Neural cell (in vitro differentiated cells): ENCODE results near the gene FRMPD4. TPM values are rescaled to one million over a fixed set of nuclear protein-coding genes. Genes with fewer than 3 reads are reported as not detected.

Source experiments
- H2AFZ ChIP-seq: fragments of 200-600, 300-800 bp; sonication (generic), shearing (Covaris generic); 2 replicates; pipeline ENCODE4 v1.6.0; 2014; ENCODE audit warnings: low read depth, mild to moderate bottlenecking, antibody characterized with exemption, low read length, moderate library complexity
- H3F3A ChIP-seq: fragments of 200-600 bp; shearing (Covaris generic); 2 replicates; pipeline ENCODE4 v1.6.1; 2016; ENCODE audit warnings: mild to moderate bottlenecking, moderate library complexity, mixed read lengths, antibody characterized with exemption, low read length; ENCODE audit not compliant: insufficient read depth, poor library complexity, severe bottlenecking
- H3K27ac ChIP-seq: fragments of 200-600, 300-800 bp; sonication (generic), shearing (Covaris generic); 2 replicates; pipeline ENCODE4 v1.5.1; 2014; ENCODE audit warnings: mild to moderate bottlenecking, low read length, moderate library complexity
- H3K27me3 ChIP-seq: fragments of 300-800, 200-600 bp; sonication (generic), shearing (Covaris generic); 2 replicates; pipeline ENCODE4 v1.6.0; 2014; ENCODE audit warnings: mild to moderate bottlenecking, low read depth, low read length, moderate library complexity; ENCODE audit not compliant: insufficient read depth
- H3K36me3 ChIP-seq: fragments of 300-800, 200-600 bp; sonication (generic), shearing (Covaris generic); 2 replicates; pipeline ENCODE4 v1.5.1; 2014; ENCODE audit warnings: mild to moderate bottlenecking, antibody characterized with exemption, low read length, moderate library complexity; ENCODE audit not compliant: insufficient read depth
- H3K4me2 ChIP-seq: fragments of 300-800, 200-600 bp; sonication (generic), shearing (Covaris generic); 2 replicates; pipeline ENCODE4 v1.6.0; 2014; ENCODE audit warnings: mild to moderate bottlenecking, low read length
- H3K4me3 ChIP-seq: fragments of 300-800, 200-600 bp; sonication (generic), shearing (Covaris generic); 2 replicates; pipeline ENCODE4 v1.5.1; 2014; ENCODE audit warnings: mild to moderate bottlenecking, low read length, moderate library complexity
- H3K79me2 ChIP-seq: fragments of 200-600 bp; shearing (Covaris generic); replicated peaks from 2 replicates; pipeline ENCODE4 v1.6.0; 2014; ENCODE audit warnings: mild to moderate bottlenecking, low read length, moderate library complexity; ENCODE audit not compliant: insufficient read depth
- H3K9ac ChIP-seq: fragments of 300-800, 200-600 bp; sonication (generic), shearing (Covaris generic); 2 replicates; pipeline ENCODE4 v1.6.1; 2016; ENCODE audit warnings: mild to moderate bottlenecking, low read length, mixed read lengths
- H3K9me2 ChIP-seq: fragments of 200-600 bp; shearing (Covaris generic); 2 replicates; pipeline ENCODE4 v1.6.1; 2016; ENCODE audit warnings: mild to moderate bottlenecking, low read length, mixed read lengths; ENCODE audit not compliant: insufficient read depth
- H3K9me3 ChIP-seq: fragments of 200-600, 300-800 bp; sonication (generic), shearing (Covaris generic); 2 replicates; pipeline ENCODE4 v1.6.1; 2016; ENCODE audit warnings: mild to moderate bottlenecking, mixed run types, low read length, moderate library complexity, mixed read lengths
- H4K20me1 ChIP-seq: fragments of 200-600 bp; shearing (Covaris generic); 2 replicates; pipeline ENCODE4 v1.6.1; 2016; ENCODE audit warnings: mild to moderate bottlenecking, mixed run types; ENCODE audit not compliant: insufficient read depth
- EP300 ChIP-seq: fragments of 450-650 bp; conservative IDR thresholded peaks from 2 replicates; pipeline ENCODE4 v1.6.1; 2014; ENCODE audit warnings: antibody characterized with exemption, mild to moderate bottlenecking, moderate library complexity; ENCODE audit not compliant: poor library complexity, severe bottlenecking
- EZH2 ChIP-seq: fragments of 200-600, 300-800 bp; shearing (Covaris generic), sonication (generic); IDR thresholded peaks from 2 replicates; pipeline ENCODE4 v1.6.1; 2014; ENCODE audit warnings: antibody characterized with exemption, low read length, borderline replicate concordance, mild to moderate bottlenecking; ENCODE audit not compliant: insufficient read depth, poor library complexity, severe bottlenecking
- MXI1 ChIP-seq: fragments of 450-650 bp; conservative IDR thresholded peaks from 2 replicates; pipeline ENCODE4 v1.6.1; 2014; ENCODE audit warnings: antibody characterized with exemption, mild to moderate bottlenecking; ENCODE audit not compliant: poor library complexity, severe bottlenecking
- POLR2AphosphoS5 ChIP-seq: IDR thresholded peaks from 2 replicates; pipeline ENCODE4 v1.6.1; 2012
- RAD21 ChIP-seq: fragments of 450-650 bp; conservative IDR thresholded peaks from 2 replicates; pipeline ENCODE4 v1.6.1; 2014; ENCODE audit warnings: antibody characterized with exemption, mild to moderate bottlenecking, moderate library complexity
- SMC3 ChIP-seq: fragments of 450-650 bp; conservative IDR thresholded peaks from 2 replicates; pipeline ENCODE4 v1.6.1; 2014; ENCODE audit warnings: antibody characterized with exemption, mild to moderate bottlenecking, moderate library complexity; ENCODE audit not compliant: poor library complexity
- TAF1 ChIP-seq: IDR thresholded peaks from 2 replicates; pipeline ENCODE4 v1.6.1; 2012; ENCODE audit warnings: low read depth
- polyA plus RNA-seq: library from polyadenylated mRNA; depleted of rRNA; stranded (reverse); fragments of >200 nt; gene quantifications from 2 replicates; pipeline ENCODE4 v1.2.3, GENCODE V29; 2014
- TF ChIP-seq, protein P1 (sequence below): IDR thresholded peaks from 2 replicates; pipeline ENCODE4 v1.6.1; 2012; ENCODE audit warnings: borderline replicate concordance
- TF ChIP-seq, protein P2 (sequence below): fragments of 450-650 bp; IDR thresholded peaks from 2 replicates; pipeline ENCODE4 v1.5.1; 2014; ENCODE audit warnings: antibody characterized with exemption, mild to moderate bottlenecking, moderate library complexity; ENCODE audit not compliant: poor library complexity, severe bottlenecking

FRMPD4 gene
- polyA plus RNA-seq, 1 donor from 2014 or later, result 1.2 TPM

DNA sequence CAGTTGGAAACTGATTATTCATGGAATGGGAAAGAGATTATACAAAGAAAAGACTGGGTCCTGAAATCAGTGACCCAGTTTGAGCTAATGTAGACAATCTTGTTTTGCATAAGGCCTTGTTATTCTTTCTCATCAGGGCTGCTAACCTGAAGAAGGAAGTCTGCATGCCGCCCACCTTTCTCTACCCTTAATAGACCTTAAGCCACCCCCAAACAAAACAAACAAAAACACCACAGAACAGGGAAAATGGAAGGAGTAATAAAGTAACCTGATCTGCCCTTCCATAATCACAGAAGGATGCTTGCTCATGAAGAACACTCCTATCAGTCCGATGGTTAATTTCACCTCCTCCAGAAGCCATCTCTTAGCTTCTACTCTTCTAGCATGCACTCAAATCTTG lies 288.1 kb downstream of the FRMPD4 start:
- no peaks in the 10 kb centered on the region for H3K9me3 ChIP-seq
- no peaks in the 10 kb centered on the region for H3K79me2 ChIP-seq
- H3K4me3 ChIP-seq, result no peak overlapping the region
- TF ChIP-seq, protein P1, sequence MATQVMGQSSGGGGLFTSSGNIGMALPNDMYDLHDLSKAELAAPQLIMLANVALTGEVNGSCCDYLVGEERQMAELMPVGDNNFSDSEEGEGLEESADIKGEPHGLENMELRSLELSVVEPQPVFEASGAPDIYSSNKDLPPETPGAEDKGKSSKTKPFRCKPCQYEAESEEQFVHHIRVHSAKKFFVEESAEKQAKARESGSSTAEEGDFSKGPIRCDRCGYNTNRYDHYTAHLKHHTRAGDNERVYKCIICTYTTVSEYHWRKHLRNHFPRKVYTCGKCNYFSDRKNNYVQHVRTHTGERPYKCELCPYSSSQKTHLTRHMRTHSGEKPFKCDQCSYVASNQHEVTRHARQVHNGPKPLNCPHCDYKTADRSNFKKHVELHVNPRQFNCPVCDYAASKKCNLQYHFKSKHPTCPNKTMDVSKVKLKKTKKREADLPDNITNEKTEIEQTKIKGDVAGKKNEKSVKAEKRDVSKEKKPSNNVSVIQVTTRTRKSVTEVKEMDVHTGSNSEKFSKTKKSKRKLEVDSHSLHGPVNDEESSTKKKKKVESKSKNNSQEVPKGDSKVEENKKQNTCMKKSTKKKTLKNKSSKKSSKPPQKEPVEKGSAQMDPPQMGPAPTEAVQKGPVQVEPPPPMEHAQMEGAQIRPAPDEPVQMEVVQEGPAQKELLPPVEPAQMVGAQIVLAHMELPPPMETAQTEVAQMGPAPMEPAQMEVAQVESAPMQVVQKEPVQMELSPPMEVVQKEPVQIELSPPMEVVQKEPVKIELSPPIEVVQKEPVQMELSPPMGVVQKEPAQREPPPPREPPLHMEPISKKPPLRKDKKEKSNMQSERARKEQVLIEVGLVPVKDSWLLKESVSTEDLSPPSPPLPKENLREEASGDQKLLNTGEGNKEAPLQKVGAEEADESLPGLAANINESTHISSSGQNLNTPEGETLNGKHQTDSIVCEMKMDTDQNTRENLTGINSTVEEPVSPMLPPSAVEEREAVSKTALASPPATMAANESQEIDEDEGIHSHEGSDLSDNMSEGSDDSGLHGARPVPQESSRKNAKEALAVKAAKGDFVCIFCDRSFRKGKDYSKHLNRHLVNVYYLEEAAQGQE, result no peak
- TF ChIP-seq EP300 (no peak), MXI1 (no peak), SMC3 (no peak), TAF1 (no peak), EZH2 (no peak), RAD21 (no peak), POLR2AphosphoS5 (no peak)
- TF ChIP-seq, protein P2, sequence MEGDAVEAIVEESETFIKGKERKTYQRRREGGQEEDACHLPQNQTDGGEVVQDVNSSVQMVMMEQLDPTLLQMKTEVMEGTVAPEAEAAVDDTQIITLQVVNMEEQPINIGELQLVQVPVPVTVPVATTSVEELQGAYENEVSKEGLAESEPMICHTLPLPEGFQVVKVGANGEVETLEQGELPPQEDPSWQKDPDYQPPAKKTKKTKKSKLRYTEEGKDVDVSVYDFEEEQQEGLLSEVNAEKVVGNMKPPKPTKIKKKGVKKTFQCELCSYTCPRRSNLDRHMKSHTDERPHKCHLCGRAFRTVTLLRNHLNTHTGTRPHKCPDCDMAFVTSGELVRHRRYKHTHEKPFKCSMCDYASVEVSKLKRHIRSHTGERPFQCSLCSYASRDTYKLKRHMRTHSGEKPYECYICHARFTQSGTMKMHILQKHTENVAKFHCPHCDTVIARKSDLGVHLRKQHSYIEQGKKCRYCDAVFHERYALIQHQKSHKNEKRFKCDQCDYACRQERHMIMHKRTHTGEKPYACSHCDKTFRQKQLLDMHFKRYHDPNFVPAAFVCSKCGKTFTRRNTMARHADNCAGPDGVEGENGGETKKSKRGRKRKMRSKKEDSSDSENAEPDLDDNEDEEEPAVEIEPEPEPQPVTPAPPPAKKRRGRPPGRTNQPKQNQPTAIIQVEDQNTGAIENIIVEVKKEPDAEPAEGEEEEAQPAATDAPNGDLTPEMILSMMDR, result no peak
- no peaks in the 10 kb centered on the region for H4K20me1 ChIP-seq
- H2AFZ ChIP-seq, result no peak overlapping the region
- H3K9ac ChIP-seq, result no peak overlapping the region
- no peaks in the 10 kb centered on the region for H3K36me3 ChIP-seq
- no peaks in the 10 kb centered on the region for H3K9me2 ChIP-seq
- H3F3A ChIP-seq, result no peaks in the 10 kb centered on the region
- no peaks in the 10 kb centered on the region for H3K27me3 ChIP-seq
- no peak overlapping the region for H3K27ac ChIP-seq
- no peak overlapping the region for H3K4me2 ChIP-seq

DNA sequence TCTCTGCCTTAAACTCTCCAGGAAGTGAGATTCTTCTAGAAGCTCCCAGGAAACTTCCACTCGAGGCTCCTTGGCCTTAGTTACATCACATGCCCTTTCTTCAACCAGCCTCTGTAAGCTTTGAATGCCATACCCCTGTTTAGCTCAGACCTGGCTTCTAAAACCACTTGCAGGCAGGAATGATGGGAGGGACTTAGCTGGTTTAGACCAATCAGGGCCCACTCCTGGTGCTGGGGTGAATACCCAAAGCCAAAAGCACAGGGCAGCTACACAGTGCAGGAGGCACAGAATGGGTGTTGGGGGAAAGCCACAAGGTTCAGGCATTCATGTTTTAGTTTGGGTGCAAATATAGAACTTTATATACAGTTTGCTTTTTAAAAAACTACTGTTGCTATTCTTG lies 296.2 kb downstream of the FRMPD4 start:
- no peaks in the 10 kb centered on the region for H3K9me2 ChIP-seq

More for the DNA sequence above, 296.2 kb downstream of the FRMPD4 start:
- TF ChIP-seq POLR2AphosphoS5, result no peak
- TF ChIP-seq TAF1, result no peak
- no peak for TF ChIP-seq SMC3
- TF ChIP-seq, protein P1, result no peak
- no peak for TF ChIP-seq MXI1
- TF ChIP-seq, protein P2, result no peak
- no peak overlapping the region for H3K4me3 ChIP-seq
- H3F3A ChIP-seq, result no peaks in the 10 kb centered on the region
- no peak overlapping the region for H2AFZ ChIP-seq
- H3K79me2 ChIP-seq, result no peaks in the 10 kb centered on the region
- no peak overlapping the region for H3K27ac ChIP-seq
- H3K36me3 ChIP-seq, result no peaks in the 10 kb centered on the region
- no peaks in the 10 kb centered on the region for H3K9me3 ChIP-seq
- H3K4me2 ChIP-seq, result no peak overlapping the region
- no peaks in the 10 kb centered on the region for H3K27me3 ChIP-seq
- no peaks in the 10 kb centered on the region for H4K20me1 ChIP-seq
- no peak overlapping the region for H3K9ac ChIP-seq
